Lung (tissue), 12 donors: Measurements from ENCODE around the gene SPATS2L. TPM values are rescaled to one million over a fixed set of nuclear protein-coding genes. Genes with fewer than 3 reads are reported as not detected.

Experiments
- ATAC-seq: fragments of 200-7000 bp; cut with Tn5 transposase; one replicate; pipeline ENCODE4 v1.9.1; 2020; ENCODE audit warnings: moderate number of reproducible peaks; ENCODE audit not compliant: insufficient read depth, low FRiP score
- DNase-seq, 3 donors: peaks; one replicate each; pipeline ENCODE4 v3.0.0-alpha.2; 2013 to 2017
- H3K27ac ChIP-seq, 2 donors: one replicate each; pipeline ENCODE4 v1.5.1; 2013; ENCODE audit warnings: mild to moderate bottlenecking in 2 of 2, moderate library complexity in 2 of 2, control low read depth in 1 of 2, inconsistent platforms in 1 of 2, low read depth in 1 of 2, low read length in 1 of 2
- H3K27me3 ChIP-seq, 3 donors: one replicate each; pipeline ENCODE4 v1.5.1; 2013; ENCODE audit warnings: low read length in 2 of 3; ENCODE audit not compliant: control insufficient read depth in 3 of 3, insufficient read depth in 3 of 3
- H3K36me3 ChIP-seq, 4 donors: one replicate each; pipeline ENCODE4 v1.5.1; 2013; ENCODE audit warnings: low read length in 4 of 4, mild to moderate bottlenecking in 1 of 4, moderate library complexity in 1 of 4; ENCODE audit not compliant: control insufficient read depth in 4 of 4, insufficient read depth in 4 of 4
- H3K4me1 ChIP-seq, 5 donors: one replicate each; pipeline ENCODE4 v1.5.1; 2013; ENCODE audit warnings: low read length in 5 of 5, mild to moderate bottlenecking in 2 of 5, moderate library complexity in 1 of 5; ENCODE audit not compliant: control insufficient read depth in 5 of 5, insufficient read depth in 5 of 5
- H3K4me3 ChIP-seq: one replicate; pipeline ENCODE4 v1.5.1; 2013; ENCODE audit warnings: mild to moderate bottlenecking, control low read depth, moderate library complexity
- H3K9ac ChIP-seq, 2 donors: one replicate each; pipeline ENCODE4 v1.5.1; 2013; ENCODE audit warnings: low read length in 2 of 2, control low read depth in 1 of 2; ENCODE audit not compliant: insufficient read depth in 1 of 2
- H3K9me3 ChIP-seq, 4 donors: one replicate each; pipeline ENCODE4 v1.5.1; 2013; ENCODE audit warnings: low read length in 3 of 4, mild to moderate bottlenecking in 1 of 4, moderate library complexity in 1 of 4; ENCODE audit not compliant: control insufficient read depth in 4 of 4, insufficient read depth in 3 of 4
- CTCF ChIP-seq: IDR thresholded peaks from 2 replicates; pipeline ENCODE4 v1.5.1; 2012; ENCODE audit warnings: mild to moderate bottlenecking; ENCODE audit errors: control extremely low read depth, extremely low read depth
- WGBS, 2 donors: extraction: QIAGEN DNeasy Blood & Tissue Kit; methylation state at CpG; one replicate each; pipeline ENCODE4 v1.1.7; 2013; 5-methylcytosine and 5-hydroxymethylcytosine counted together
- polyA plus RNA-seq, 2 donors: library from polyadenylated mRNA; stranded (reverse); fragments of 200-250 nt; gene quantifications; one replicate each; pipeline ENCODE4 v1.2.1, GENCODE V29; 2013
- total RNA-seq, 2 donors: library from RNA; depleted of rRNA in 1 of 2; stranded (reverse); fragments of >200 nt in 1 of 2; gene quantifications; one replicate each; pipeline ENCODE4 v1.2.1, GENCODE V29; 2014 to 2021
- donor health status: control.
- donor health status: control.
- donor health status: Bipolar disorder and iron deficiency.
- donor health status: healthy.
- donor health status: DM: yes; HTN: yes; CAD: no.

SPATS2L gene
- total and polyA plus RNA-seq, 4 donors: 30.5 to 96.8 (median 57.2) TPM

GRCh38 chr2:200418399-200418798 lies 111.9 kb downstream of the SPATS2L start:
- H3K9ac ChIP-seq: no peak overlapping the region
- no peaks in the 10 kb centered on the region for H3K9me3 ChIP-seq
- 96 to 100% methylated on average over 2 of the region's 2 CpGs for WGBS, 2 donors
- no peak for ATAC-seq
- no peak overlapping the region for H3K4me3 ChIP-seq
- no peak for TF ChIP-seq CTCF
- H3K27me3 ChIP-seq: no peaks in the 10 kb centered on the region
- no peak for DNase-seq
- peaks cover 5 to 26% (median 15%) of the 10 kb centered on the region in 4 donors for H3K36me3 ChIP-seq
- H3K4me1 ChIP-seq: peaks cover 0 to 3% (median 0%) of the 10 kb centered on the region in 5 donors
- no peak overlapping the region for H3K27ac ChIP-seq

GRCh38 chr2:200419325-200419724 lies 112.8 kb downstream of the SPATS2L start:
- H3K36me3 ChIP-seq: peaks cover 5 to 26% (median 14%) of the 10 kb centered on the region in 4 donors
- no peak for TF ChIP-seq CTCF
- peaks cover 0 to 3% (median 0%) of the 10 kb centered on the region in 5 donors for H3K4me1 ChIP-seq
- no peak overlapping the region for H3K27ac ChIP-seq
- WGBS, 2 donors: 91 to 94% methylated on average over 9 of the region's 9 CpGs
- no peak overlapping the region for H3K4me3 ChIP-seq
- no peaks in the 10 kb centered on the region for H3K9me3 ChIP-seq
- DNase-seq: no peak
- no peak overlapping the region for H3K9ac ChIP-seq
- no peaks in the 10 kb centered on the region for H3K27me3 ChIP-seq
- ATAC-seq: no peak

- WGBS, 2 donors: 93 to 97% methylated on average over 1 of the region's 1 CpG
- H3K4me3 ChIP-seq: no peak overlapping the region
- no peak for ATAC-seq
- no peak overlapping the region for H3K27ac ChIP-seq
- DNase-seq: no peak
- peaks cover 5 to 35% (median 16%) of the 10 kb centered on the region in 4 donors for H3K36me3 ChIP-seq
- no peak overlapping the region for H3K9ac ChIP-seq
- peaks cover 0 to 3% (median 0%) of the 10 kb centered on the region in 5 donors for H3K4me1 ChIP-seq
- no peak for TF ChIP-seq CTCF
- no peaks in the 10 kb centered on the region for H3K27me3 ChIP-seq
- H3K9me3 ChIP-seq: no peaks in the 10 kb centered on the region
Measured at GRCh38 chr2:200421270-200421669, 114.8 kb downstream of the SPATS2L start.

- H3K27ac ChIP-seq: no peak overlapping the region
- no peak overlapping the region for H3K4me3 ChIP-seq
- peaks cover 0 to 2% (median 0%) of the 10 kb centered on the region in 5 donors for H3K4me1 ChIP-seq
- ATAC-seq (no peak), DNase-seq (no peak)
- no peaks in the 10 kb centered on the region for H3K9me3 ChIP-seq
- no peak overlapping the region for H3K9ac ChIP-seq
- peaks cover 5 to 30% (median 14%) of the 10 kb centered on the region in 4 donors for H3K36me3 ChIP-seq
- TF ChIP-seq CTCF: no peak
- no peaks in the 10 kb centered on the region for H3K27me3 ChIP-seq
- 94 to 96% methylated on average over 2 of the region's 2 CpGs for WGBS, 2 donors
Measured at GRCh38 chr2:200422071-200422470, 115.6 kb downstream of the SPATS2L start.
